GM10248 (cell line): ENCODE results near the gene LILRB2.
"Not testable (repeated sequence)": the region's sequence is repeated elsewhere in the genome, so short reads cannot be mapped to it uniquely, and the experiment has no call there.

Experiments used
- CTCF ChIA-PET: fragments of 300-600 bp; sonication (Branson Sonifier 250); formaldehyde crosslinking; extraction: SDS; loops from one replicate; lab custom pipeline; 2021; ENCODE audit warnings: antibody characterized with exemption; lab: Yijun Ruan, JAX
- POLR2A ChIA-PET: fragments of 350-650 bp; sonication (Branson Sonifier 250); formaldehyde crosslinking; extraction: SDS; loops from one replicate; lab custom pipeline; 2020; ENCODE audit warnings: antibody characterized with exemption; lab: Yijun Ruan, JAX
- DNase-seq: peaks from one replicate; pipeline ENCODE4 v3.0.0; 2012; ENCODE audit errors: extremely low spot score
- TF ChIP-seq, protein P1 (sequence below): IDR thresholded peaks from 2 replicates; pipeline ENCODE4 v1.5.1; 2012; ENCODE audit warnings: mild to moderate bottlenecking, low read depth; ENCODE audit errors: extremely low read depth, missing control alignments, control extremely low read depth

LILRB2 gene

DNA sequence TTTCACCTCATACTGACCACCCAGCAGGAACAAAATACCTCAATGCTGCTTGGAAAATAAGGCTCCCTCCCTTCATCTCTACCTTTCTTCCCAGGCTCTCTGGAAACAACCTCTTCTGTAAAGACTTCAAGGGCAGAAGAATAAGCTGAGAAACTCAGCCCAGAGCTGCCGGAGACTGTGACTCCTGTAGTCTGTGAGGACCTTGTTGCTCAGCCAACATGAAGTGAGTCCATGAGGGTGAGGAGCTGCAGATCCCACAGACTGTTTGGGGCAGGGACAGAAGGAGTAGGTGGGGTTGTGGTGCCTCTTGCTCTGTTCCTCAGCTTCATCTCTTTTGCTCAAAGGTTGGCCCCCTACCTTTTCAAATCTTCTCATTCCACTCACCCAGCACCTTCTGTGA lies 24.2 kb upstream of the LILRB2 start:
- ChIA-PET POLR2A (no interaction called here), CTCF (no interaction called here)
- DNase-seq = no peak
- TF ChIP-seq, protein P1, sequence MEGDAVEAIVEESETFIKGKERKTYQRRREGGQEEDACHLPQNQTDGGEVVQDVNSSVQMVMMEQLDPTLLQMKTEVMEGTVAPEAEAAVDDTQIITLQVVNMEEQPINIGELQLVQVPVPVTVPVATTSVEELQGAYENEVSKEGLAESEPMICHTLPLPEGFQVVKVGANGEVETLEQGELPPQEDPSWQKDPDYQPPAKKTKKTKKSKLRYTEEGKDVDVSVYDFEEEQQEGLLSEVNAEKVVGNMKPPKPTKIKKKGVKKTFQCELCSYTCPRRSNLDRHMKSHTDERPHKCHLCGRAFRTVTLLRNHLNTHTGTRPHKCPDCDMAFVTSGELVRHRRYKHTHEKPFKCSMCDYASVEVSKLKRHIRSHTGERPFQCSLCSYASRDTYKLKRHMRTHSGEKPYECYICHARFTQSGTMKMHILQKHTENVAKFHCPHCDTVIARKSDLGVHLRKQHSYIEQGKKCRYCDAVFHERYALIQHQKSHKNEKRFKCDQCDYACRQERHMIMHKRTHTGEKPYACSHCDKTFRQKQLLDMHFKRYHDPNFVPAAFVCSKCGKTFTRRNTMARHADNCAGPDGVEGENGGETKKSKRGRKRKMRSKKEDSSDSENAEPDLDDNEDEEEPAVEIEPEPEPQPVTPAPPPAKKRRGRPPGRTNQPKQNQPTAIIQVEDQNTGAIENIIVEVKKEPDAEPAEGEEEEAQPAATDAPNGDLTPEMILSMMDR = no peak

DNA sequence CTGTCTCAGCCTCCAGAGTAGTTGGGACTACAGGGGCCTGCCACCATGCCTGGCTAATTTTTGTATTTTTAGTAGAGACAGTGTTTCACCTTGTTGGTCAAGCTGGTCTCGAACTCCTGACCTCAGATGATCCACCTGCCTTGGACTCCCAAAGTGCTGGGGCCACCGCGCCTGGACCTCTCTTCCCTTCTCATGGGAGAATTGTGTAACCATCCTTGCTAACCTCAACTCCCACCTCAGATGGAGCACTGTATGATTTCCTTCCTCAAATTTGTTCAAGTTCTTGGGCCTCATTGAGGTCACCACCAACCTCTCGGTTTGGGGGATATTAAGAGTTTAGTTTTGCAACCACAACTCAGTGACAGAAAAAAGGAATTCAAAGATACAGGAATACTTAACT lies 21.3 kb upstream of the LILRB2 start:
- no peak for DNase-seq
- TF ChIP-seq, protein P1 = no peak
- ChIA-PET CTCF (no interaction called here), POLR2A (no interaction called here)

DNA sequence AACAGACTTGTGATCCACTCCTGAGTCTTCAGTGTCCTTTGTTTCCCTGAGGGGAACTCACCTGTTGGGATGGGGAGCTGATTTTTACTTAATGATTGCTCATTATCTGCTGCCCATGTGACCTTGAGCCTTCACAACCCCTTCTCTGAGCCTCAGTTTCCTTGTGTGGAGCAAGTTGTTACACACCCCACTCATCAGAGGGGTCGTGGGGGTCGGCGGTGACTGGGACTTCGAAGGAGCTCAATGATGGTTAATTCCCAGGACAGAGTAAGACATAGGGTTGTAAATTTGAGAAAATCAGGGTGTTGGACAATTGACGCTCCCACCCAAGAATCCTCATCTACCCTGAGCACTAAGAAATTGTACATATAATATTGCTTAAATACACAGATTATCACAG lies 18.6 kb upstream of the LILRB2 start:
- no peak for DNase-seq
- ChIA-PET CTCF (no interaction called here), POLR2A (no interaction called here)
- TF ChIP-seq, protein P1 = no peak

DNA sequence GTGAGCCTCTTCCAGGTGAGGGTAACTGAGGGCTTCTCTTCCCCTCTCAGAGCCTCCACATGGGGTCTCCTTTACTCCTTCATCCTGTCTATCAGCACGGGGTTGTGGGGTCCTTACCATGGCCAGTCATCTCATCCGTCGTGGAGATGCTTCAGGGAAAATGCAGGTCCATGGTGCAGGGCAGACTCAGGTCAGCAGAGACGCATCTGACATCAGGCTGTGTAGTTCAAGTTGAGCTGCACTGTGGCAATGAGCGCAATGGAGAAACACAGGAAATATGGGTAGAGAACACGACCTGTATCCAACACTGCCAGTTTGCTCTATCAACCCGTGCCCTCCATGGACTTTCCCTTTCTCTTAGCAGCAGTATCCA lies 18.2 kb upstream of the LILRB2 start:
- ChIA-PET CTCF (no interaction called here), POLR2A (no interaction called here)
- no peak for DNase-seq
- TF ChIP-seq, protein P1 = no peak

DNA sequence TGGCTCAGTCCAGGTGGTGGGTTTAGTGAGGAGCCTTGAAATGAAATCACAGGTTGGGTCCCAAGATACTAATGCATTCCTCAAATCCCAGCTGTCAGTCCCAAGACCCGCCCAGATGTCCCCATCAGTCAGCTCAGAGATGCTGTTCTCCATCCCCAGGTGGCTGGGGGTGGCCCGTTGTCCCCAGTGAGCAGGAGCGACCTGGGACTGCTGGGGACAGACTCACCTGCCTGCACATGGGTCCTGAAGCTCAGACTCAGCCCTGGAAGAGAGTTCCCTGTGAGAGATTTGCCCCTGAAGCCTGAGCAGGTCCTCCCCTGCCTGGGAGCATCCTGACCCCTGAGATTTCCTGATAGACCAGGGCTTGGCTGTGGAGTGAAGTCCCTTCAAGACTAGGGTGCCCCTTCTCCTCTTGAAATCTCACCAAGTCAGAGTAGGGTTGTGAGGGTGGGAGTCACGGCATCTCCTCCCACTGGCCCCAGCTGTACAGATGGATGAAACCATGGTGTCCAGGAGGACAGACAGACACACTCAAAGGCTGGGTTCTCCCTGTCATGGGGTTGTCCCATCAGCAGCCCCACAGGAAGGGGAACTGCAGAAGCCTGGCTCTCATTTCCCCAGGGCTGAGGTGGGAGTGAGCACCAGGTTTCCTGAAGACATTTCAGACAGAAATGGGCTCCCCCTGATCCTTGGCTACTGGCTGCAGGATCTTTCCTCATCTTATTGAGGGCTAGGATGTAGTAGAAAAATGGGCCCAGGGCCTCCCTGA lies 17.6 kb upstream of the LILRB2 start:
- TF ChIP-seq, protein P1 = no peak
- ChIA-PET POLR2A (no interaction called here), CTCF (interaction anchor here (0.7 to 1.6 kb wide), 2 partner anchors 33 to 92 kb away, joined by 3 read pairs; no protein-coding TSS in a partner anchor)
- DNase-seq = no peak

DNA sequence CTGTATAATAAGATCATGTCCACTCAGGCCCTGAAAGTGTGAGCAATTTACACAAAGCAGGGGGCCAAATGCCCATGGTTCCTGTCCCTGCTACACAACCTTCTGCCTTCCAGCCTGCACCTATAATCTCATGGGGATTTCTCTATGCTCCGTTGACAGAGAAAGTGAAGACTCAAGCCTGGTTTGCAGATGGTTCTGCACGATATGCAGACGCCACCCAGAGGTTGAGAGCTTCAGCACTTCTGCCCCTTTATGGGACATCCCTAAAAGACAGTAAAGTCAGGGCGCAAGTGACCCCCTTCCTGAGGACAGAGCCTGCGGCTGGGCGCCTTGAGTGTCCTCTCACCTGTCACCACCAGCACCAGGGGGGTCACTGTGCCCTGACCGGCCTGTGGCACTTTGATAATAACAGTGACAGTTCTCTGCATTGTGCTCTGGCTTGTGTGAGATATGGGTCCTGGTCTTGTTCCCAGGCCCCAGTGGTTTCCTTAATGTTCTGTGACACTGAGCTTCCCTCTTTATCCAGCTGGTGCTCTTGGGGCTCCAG lies 16.9 kb upstream of the LILRB2 start:
- no peak for DNase-seq
- ChIA-PET CTCF (interaction anchor here (0.7 to 1.6 kb wide), 2 partner anchors 32 to 92 kb away, joined by 3 read pairs; no protein-coding TSS in a partner anchor), POLR2A (no interaction called here)
- TF ChIP-seq, protein P1 = no peak

DNA sequence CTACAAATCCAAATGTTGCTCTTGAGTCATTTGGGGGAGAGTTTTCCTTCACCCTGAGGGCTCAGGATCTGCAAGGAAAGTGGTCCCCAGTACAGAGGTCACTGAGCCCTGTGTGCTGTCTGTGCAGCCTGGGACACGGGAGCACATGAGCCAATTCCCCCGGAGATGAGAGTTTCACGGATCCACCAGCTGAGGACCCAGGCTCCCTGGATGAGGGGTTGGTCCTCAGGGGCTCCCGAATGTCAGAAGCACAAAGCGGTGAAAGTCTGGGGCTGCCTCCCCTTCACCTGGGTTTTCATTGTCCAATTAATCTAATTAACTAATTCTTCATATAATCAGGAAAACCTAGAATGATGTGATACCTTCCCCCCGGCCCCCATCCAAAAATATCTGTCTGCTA lies 13.6 kb upstream of the LILRB2 start:
- TF ChIP-seq, protein P1 = no peak
- CTCF ChIA-PET = no interaction called here
- no peak for DNase-seq
- POLR2A ChIA-PET = no interaction called here

DNA sequence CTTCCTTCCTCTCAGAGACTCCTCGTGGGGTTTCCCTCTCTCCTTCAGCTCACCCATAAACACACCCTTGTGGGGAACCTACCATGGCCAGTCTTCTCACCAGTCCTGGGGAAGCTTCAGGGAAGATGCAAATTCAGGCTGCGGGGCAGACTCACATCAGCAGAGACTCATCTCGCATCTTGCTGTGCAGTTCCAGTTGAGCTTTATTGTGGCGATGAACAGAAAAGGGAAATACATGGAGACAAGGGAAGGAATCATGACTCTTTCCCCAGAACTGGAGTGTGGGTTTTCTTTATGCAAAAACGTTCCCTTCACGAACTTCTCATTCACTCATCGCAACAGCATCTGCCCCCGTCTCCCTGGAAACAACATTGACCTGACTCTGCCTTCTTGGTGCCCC lies 8.2 kb upstream of the LILRB2 start:
- not testable (repeated sequence) for DNase-seq
- CTCF ChIA-PET = interaction anchor here (0.9 to 1.2 kb wide), 2 partner anchors 23 to 102 kb away, joined by 3 read pairs; no protein-coding TSS in a partner anchor
- POLR2A ChIA-PET = interaction anchor here (0.5 kb wide), 1 partner anchor 86 kb away, joined by 4 read pairs; no protein-coding TSS in a partner anchor
